ENCODE results near the gene TSPAN14.

TSPAN14 gene

GRCh38 chr10:80421707-80422536, 32.2 kb upstream of the TSPAN14 start:
- DNase-seq (ENCODE audit: low read depth), result no peak

DNA sequence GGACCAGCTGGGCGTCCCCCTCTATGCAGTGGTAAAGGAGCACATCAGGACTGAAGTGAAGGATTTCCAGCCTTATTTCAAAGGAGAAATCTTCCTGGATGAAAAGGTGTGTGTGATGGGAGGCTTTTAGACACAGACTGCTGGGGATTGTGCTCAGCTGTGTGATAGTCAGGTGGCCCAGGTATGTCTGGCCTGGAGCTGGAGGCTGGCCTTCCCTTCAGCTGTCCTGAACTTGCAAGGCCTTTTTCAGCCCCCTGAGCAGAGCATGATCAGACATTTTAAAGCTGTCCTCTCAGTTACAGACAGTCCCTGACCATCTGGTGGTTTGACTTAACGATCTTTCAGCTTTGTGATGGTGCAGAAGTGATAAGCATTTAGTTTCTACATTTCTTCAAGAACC, 28.2 kb upstream of the TSPAN14 start:
- DNase-seq (ENCODE audit: low read depth), result no peak

DNA sequence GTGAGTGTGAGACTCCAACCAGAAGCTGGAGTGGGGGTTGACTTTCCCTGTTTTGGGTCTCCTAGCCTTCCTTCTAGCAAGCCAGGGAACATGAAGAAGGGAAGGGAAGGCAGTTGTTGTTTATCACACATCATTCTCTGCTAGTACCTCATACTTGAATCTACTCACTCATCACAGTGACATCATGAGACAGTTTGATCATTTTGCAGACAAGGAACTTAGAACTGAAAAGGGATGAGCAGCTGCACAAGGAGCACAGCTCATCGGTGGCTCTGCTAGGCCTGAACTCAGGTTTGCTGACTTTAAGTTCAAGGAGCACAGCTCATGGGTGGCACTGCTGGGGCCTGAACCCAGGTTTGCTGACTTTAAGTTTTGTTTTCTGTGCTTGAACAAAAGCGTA, 26.6 kb upstream of the TSPAN14 start:
- no peak for DNase-seq (ENCODE audit: low read depth)

DNA sequence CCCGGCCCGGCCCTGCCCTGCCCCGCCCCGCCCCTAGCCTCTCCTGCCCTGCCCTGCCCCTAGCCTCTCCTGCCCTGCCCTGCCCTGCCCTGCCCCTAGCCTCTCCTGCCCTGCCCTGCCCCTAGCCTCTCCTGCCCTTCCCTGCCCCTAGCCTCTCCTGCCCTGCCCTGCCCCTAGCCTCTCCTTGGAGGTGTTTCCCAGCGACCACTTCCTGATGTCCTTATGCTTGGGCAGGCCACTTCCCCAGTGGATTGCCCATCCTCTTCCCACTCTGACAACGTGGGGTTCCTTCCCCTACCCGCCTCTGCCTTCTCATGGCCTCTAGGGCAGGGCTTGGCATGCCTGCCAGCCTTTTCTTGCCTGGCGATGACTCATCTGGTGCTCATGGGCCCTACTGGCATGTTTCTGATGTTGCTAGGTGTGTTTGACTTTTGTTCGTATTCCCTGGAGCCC, 24.6 kb upstream of the TSPAN14 start:
- no peak for DNase-seq (ENCODE audit: low read depth)

DNA sequence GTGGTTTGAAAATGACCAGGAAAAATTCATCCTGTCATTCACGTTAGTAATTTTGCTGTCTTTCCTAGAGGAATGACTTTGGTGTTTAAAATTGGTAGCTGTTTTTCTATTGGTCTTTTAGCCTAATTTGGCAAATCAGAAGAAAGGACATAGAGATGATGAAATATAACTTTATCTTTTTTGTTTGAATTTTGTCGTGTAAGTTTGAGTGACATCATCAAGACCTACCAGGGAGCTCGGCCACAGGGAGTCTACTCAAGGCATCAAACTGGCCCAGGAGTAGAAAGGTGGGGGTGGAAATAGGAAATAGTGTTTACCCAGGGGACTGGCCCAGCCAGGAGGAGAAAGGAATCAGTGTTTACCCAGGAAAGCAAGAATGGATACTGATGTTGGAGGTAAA, 21.0 kb upstream of the TSPAN14 start:
- DNase-seq (ENCODE audit: low read depth), result no peak

- no peak for DNase-seq (ENCODE audit: low read depth)
Measured at GRCh38 chr10:80436446-80437098, 17.5 kb upstream of the TSPAN14 start.

DNA sequence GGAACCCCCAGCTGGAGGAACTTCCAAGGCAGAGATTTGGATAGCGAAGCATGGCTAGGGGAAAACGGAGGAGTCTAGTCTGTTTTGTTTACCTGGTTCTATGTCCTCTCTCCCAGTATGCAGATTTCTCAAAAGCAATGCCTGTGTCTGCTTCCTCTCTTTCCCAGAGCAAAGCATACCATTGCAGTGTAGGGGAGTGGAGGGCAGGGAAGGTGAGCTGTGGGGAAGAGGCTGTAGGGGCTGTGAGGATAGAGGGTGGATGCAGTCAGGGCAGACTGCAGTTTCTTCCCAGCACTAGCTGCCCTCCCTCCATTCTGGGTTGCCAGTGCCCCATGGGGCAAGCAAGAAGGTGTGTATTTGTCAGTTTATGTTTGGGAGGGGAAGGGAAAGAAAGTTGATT, 16.9 kb upstream of the TSPAN14 start:
- DNase-seq (ENCODE audit: low read depth), result no peak

- DNase-seq (ENCODE audit: low read depth), result no peak
Measured at GRCh38 chr10:80441831-80442230, 12.3 kb upstream of the TSPAN14 start.

DNA sequence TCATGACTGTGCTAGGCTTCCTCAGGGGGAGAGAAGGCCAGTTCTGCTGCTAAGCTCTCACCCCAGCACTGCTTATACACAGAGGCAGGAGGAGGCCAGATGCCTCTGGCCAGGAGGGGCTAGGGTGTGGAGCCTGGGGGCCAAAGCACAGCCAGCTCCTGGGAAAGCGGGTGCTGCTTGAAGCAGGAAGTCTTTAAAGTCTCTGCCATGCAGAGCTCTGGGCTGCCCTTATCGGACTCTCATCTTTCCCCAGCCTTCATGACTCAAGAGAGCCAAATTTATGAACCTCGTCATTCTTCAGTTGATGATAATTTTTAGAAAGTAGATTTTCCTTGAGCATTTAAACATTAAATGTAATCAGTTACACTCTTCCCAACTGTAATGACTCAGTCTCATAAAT, 11.2 kb upstream of the TSPAN14 start:
- no peak for DNase-seq (ENCODE audit: low read depth)

GRCh38 chr10:80443531-80443974, 10.6 kb upstream of the TSPAN14 start:
- no peak for DNase-seq (ENCODE audit: low read depth)

DNA sequence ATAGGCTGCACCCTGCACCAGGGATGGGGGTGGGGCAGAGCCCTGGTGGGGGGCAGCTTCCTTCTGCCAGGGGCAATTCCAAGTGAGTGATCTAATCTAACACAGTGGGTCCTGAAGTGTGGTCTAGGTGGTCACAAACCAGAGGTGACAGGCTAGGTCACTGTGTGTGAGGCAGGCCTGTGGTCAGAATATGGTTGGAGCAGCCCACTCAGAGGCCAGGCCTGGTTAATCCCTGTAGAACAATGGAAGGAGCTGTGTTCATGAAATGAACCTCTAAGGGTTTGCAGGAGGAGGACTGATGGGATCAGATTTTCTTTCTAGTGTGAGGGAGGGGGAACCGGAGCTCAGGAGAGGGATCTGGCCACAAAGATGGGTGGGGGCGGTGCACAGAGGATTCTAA, 10.0 kb upstream of the TSPAN14 start:
- DNase-seq (ENCODE audit: low read depth), result no peak

DNA sequence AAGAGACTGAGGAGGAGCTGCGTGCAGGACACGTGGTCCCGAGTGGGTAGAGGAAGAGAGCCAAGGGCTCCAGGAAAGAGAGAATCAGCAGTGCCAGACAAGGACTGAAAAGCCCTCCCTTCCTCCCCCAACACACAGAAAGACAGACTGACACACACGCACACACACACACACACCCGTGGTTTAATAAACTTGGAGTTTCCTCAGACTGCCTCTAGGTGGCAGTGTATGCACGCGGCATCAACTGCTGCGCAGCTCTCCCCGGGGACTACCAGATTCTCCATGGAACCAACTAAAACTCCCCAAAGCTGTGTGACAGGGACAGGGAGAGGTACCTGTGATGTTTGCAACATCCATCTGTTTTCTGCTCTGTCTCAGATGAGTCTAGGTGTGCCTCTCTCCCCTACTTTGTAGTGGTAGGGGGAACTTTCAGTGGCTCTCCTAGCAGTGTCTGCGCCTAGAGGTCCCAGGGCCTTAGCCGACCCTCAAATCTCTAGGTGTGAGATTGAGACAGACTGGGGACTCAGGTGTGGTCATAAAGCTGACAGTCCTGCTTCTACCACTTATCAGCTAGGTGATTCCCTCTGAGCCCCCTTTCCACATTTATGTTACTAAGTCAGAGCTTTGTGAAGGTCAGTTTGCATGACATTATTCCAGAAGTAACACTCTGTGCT, 9.3 kb upstream of the TSPAN14 start:
- peak; percentile 67 for DNase-seq (ENCODE audit: low read depth)

DNA sequence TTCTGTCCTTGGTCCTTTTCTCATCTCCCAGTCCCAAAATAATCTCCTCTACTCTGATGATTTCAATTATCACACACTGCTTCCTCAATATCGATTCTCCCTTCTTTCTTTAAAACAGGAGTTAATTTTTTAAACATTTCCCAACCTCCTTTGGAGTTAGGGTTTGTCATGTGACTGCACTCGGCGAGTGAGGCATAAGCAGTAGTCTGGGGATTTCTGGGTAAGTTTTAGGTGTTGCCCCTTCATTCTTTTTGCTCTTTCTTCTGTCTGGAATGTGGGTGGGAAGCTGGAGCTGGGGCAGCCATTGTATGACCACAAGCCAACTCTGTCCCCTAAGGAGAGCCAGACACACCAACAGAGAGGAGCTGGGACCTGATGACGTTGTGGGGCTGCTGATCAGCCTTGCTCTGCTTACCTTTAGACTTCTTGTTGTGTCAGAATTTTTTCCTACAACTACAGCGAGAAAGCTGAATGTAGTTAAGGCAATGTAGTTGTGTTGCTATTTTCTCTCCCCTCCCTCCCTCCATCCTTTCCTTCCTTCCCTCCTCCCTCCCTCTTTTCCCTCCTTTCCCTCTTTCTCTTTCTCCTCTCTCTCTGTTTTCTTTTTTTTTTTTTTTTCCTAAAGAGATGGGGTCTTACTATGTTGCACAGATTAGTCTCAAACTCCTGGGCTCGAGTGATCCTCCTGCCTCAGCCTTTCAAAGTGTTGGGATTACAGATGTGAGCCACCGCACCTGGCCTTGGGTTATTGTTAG, 6.5 kb upstream of the TSPAN14 start:
- DNase-seq (ENCODE audit: low read depth), result no peak

DNA sequence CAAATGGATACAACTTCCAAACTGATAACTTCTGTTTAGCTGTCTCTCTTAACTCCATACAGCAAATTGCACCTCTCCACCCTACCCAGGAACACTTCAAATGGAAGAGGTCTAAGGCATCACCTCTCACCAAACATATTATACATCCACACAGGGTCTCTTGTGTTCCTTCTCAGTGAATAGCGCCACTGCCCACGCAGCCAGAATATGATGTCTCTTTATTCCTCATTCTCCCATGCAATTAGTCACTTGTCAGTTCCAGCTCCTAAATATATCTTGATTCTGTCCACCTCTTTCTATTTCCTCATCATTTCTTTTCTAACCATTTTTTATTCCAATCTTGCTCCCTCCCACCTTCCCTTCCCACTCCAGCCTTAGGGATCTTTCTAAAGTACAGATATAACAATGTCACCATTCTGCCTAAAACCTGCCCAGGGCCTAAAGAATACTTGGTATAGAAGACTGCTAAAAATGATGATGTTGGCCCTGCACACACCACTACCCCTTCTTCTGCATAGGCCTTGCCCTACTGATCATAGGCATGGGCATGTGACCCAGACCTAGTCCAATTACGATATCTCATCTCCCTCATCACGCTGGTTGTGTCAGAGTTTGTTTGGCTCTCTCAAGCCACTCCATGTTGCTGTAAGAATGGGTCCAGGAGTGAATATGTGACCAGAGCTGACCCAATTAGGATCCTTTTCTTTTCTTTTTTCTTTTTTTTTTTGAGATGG, 5.7 kb upstream of the TSPAN14 start:
- DNase-seq (ENCODE audit: low read depth), result no peak

DNA sequence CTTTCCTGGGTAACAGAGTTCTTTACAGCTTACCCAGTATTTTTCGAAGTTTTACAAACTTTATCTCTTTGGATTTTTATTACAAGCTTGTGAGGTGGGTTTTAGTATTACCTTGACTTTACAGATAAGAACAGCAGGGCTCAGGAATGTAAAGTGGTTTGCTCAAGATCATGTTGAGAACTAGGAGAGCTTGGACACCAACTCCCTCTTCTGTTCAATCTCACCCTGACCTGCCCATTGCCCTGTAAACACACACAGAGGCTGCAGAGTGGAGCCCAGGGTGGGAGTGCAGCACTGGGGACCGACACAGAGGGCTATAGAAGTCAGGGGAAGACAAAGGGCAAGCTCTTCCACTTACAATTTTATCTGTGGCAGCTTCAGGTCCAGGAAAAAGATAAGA, 4.6 kb upstream of the TSPAN14 start:
- no peak for DNase-seq (ENCODE audit: low read depth)

DNA sequence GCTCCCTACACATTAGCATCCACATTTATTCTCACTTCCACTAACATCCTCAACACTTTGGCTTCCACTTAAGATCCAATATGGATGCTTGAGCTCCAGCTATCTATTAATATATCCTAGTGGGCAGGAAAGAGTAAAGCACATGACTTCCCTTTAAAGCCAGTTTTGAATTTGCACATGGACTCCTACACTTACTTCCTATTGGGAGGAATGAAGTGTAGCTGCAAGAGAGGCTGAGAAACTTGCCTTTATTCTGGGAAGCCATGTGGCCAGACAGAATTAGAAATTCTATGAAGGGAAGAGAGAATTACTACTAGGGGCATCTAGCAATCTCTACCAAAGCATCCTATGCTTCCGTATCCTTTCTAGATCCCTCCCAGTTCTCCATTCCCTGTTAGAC, 3.0 kb upstream of the TSPAN14 start:
- no peak for DNase-seq (ENCODE audit: low read depth)

GRCh38 chr10:80452069-80452468, 2.0 kb upstream of the TSPAN14 start:
- no peak for DNase-seq (ENCODE audit: low read depth)

DNA sequence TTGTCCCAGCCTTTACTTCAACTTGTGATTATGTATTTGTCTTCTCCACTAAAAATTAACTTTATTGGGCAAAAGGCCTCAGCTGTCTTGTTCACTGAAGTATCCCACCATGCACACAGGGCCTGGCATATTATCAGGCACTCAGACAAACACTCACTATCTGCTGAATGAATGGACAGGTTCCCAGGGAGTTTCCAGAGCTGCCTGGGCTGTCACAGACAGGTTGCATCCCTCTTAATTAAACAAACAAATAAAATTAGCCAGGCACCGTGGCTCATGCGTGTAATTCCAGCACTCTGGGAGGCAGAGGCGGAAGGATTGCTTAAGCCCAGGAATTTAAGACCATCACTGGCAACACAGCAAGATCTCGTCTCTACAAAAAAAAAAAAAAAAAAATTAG, 1.5 kb upstream of the TSPAN14 start:
- DNase-seq (ENCODE audit: low read depth), result no peak

DNA sequence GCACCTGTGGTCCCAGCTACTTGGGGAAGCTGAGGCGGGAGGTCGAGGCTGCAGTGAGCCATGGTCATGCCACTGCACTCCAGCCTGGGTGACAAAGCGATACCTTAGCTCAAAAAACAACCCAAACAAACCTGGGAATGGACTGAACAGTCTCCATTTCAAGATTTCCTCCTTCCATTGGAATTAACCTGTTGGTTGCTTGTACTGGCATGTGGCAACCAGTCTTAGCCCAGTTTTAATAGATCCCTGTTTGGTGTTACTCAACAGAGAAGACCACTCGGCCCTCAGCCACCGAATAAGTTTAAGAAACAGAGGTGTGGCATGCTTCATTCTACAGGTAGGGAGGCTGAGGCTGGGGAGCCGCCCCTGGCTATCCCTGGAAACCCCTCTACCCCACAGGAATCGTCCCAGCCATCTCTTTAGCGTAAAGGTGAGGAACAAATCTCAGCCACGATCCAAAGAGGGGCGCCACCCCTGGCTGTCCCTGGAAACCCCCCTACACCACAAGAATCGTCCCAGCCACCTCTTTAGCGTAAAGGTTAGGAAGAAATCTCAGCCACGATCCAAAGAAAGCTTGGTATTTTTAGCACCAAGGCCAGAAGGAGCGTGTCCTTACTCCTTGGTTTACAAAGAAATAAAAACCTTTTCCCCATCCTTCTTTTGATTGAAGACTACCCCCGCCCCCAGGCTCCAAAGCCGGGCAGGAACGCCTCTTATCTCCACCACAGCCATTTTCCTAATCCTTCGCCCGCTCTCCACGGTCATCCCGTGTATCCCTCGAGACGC, 861 bp upstream of the TSPAN14 start:
- DNase-seq (ENCODE audit: low read depth), result no peak

- DNase-seq (ENCODE audit: low read depth), result no peak
Measured at GRCh38 chr10:80454513-80455460, 677 bp downstream of the TSPAN14 start.

Measured in stimulated activated CD4-positive, alpha-beta T cell treated with anti-CD3 and anti-CD28 coated beads, Interleukin-2, amount 100 ng/mL, for 4 hours (primary cell).